ENCODE results near the gene SH3GL1. TPM values are rescaled to one million over a fixed set of nuclear protein-coding genes. Genes with fewer than 3 reads are reported as not detected.

SH3GL1 gene
- total RNA-seq, 4 donors from 2014 or later = 16.5 to 63.2 (median 34.2) TPM

DNA sequence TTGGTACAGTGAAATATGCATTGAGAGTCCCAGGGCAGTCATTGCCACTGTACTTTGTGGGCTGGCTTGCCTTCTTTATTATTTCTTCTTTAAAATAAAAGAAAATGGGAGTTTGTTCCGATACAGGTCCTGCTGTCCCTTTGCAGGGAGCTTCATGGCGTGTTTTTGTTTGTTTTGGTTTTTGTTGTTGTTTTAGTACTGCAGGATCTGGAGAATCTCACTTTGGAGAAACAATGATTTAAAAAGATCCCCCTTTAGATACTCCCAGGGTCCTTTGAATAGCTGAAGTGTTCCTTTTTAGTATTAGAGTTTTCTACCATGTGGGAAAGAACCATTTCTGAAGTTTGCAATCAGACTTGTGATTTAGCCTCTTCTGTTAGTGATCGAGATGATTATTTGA is 13.2 kb upstream of the SH3GL1 start:
- intact Hi-C loops (cut with DNase I; ENCODE audit: low total_unique reads) = no loop called here
- in situ Hi-C loops (cut with MboI; ENCODE audit: low pct_ligation_motif_present in 1 of 4, low pct_unique_long_range_greater_than_20kb in 1 of 4, low sequenced_read_pairs in 3 of 4) = no loop called here

DNA sequence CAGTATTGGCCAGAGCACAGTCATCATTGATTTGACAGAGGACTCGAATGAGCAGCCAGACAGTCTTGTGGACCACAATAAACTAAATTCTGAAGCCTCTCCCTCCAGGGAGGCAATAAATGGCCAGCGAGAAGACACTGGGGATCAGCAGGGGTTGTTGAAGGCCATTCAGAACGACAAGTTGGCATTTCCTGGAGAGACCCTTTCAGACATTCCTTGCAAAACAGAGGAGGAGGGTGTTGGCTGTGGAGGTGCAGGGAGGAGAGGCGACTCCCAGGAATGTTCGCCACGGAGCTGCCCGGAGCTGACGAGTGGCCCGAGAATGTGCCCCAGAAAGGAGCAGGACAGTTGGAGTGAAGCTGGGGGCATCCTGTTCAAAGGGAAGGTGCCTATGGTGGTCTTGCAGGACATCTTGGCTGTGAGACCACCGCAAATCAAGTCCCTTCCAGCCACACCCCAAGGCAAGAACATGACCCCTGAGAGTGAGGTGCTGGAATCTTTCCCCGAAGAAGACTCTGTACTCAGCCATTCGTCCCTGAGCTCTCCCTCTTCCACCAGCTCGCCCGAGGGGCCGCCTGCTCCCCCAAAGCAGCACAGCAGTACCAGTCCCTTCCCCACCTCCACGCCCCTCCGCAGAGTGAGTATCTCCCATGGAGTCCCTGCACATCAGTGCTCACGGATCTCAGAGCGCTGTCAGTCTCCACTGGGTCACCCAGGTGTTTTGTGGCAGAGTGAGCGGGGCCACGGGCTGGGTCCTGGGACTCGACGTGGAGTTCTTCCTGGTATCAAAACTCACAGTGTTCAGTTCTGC is 9.0 kb upstream of the SH3GL1 start:
- no peak overlapping the region for H3K4me3 ChIP-seq
- intact Hi-C loops (cut with DNase I; ENCODE audit: low total_unique reads) = no loop called here
- no peak for DNase-seq
- no peaks in the 10 kb centered on the region for H3K9me3 ChIP-seq
- H3K27me3 ChIP-seq = no peaks in the 10 kb centered on the region
- no peaks in the 10 kb centered on the region for H3K4me1 ChIP-seq
- 87 to 94% methylated on average over 4 to 23 of the region's 23 CpGs for WGBS, 2 donors (ENCODE audit: low coverage in 1 of 2)
- no peaks in the 10 kb centered on the region for H3K36me3 ChIP-seq
- TF ChIP-seq EP300 (IDR thresholded peaks at IDR 0.05; ENCODE audit: low read depth) (no peak), POLR2AphosphoS5 (IDR thresholded peaks at IDR 0.05) (no peak)
- no peak overlapping the region for H3K27ac ChIP-seq
- in situ Hi-C loops (cut with MboI; ENCODE audit: low pct_ligation_motif_present in 1 of 4, low pct_unique_long_range_greater_than_20kb in 1 of 4, low sequenced_read_pairs in 3 of 4) = no loop called here

More for the DNA sequence above, 13.2 kb upstream of the SH3GL1 start:
- H3K27ac ChIP-seq = no peak overlapping the region
- no peak for DNase-seq
- H3K4me1 ChIP-seq = peaks cover 0 to 3% (median 0%) of the 10 kb centered on the region in 4 donors
- H3K4me3 ChIP-seq = no peak overlapping the region
- no peaks in the 10 kb centered on the region for H3K9me3 ChIP-seq
- H3K36me3 ChIP-seq = no peaks in the 10 kb centered on the region
- H3K27me3 ChIP-seq = no peaks in the 10 kb centered on the region
- 82 to 99% methylated on average over 2 to 3 of the region's 3 CpGs for WGBS, 2 donors (ENCODE audit: low coverage in 1 of 2)
- TF ChIP-seq EP300 (IDR thresholded peaks at IDR 0.05; ENCODE audit: low read depth) = no peak

DNA sequence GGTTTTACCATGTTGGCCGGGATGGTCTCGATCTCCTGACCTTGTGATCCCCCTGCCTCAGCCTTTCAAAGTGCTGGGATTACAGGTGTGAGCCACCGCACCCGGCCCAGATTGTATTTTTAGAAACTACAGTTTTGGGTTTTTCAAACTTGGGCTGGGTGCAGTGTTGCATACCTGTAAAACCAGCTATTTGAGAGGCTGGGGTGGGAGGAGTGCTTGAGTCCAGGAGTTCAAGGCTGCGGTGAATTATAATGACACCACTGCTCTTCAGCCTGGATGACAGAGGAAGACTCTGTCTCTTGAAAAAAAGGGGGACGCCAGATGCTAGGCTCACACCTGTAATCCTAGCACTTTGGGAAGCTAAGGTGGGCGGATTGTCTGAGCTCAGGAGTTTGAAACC is 6.3 kb upstream of the SH3GL1 start:
- Histone ChIP-seq H3K36me3 (no peaks in the 10 kb centered on the region), H3K4me1 (peaks cover 7 to 15% (median 12%) of the 10 kb centered on the region in 4 donors), H3K27me3 (no peaks in the 10 kb centered on the region), H3K27ac (no peak overlapping the region), H3K4me3 (no peak overlapping the region), H3K9me3 (no peaks in the 10 kb centered on the region)
- no peak for DNase-seq
- WGBS, 2 donors (ENCODE audit: low coverage in 1 of 2) = 95 to 100% methylated on average over 1 to 7 of the region's 7 CpGs
- intact Hi-C loops (cut with DNase I; ENCODE audit: low total_unique reads) (no loop called here), in situ Hi-C loops (cut with MboI; ENCODE audit: low pct_ligation_motif_present in 1 of 4, low pct_unique_long_range_greater_than_20kb in 1 of 4, low sequenced_read_pairs in 3 of 4) (no loop called here)
- TF ChIP-seq EP300 (IDR thresholded peaks at IDR 0.05; ENCODE audit: low read depth) = no peak
- no peak for TF ChIP-seq POLR2AphosphoS5 (IDR thresholded peaks at IDR 0.05)
- TF ChIP-seq, protein P1, sequence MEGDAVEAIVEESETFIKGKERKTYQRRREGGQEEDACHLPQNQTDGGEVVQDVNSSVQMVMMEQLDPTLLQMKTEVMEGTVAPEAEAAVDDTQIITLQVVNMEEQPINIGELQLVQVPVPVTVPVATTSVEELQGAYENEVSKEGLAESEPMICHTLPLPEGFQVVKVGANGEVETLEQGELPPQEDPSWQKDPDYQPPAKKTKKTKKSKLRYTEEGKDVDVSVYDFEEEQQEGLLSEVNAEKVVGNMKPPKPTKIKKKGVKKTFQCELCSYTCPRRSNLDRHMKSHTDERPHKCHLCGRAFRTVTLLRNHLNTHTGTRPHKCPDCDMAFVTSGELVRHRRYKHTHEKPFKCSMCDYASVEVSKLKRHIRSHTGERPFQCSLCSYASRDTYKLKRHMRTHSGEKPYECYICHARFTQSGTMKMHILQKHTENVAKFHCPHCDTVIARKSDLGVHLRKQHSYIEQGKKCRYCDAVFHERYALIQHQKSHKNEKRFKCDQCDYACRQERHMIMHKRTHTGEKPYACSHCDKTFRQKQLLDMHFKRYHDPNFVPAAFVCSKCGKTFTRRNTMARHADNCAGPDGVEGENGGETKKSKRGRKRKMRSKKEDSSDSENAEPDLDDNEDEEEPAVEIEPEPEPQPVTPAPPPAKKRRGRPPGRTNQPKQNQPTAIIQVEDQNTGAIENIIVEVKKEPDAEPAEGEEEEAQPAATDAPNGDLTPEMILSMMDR (IDR thresholded peaks at IDR 0.05) = no peak
- TF ChIP-seq POLR2A (IDR thresholded peaks at IDR 0.05) = no peak

DNA sequence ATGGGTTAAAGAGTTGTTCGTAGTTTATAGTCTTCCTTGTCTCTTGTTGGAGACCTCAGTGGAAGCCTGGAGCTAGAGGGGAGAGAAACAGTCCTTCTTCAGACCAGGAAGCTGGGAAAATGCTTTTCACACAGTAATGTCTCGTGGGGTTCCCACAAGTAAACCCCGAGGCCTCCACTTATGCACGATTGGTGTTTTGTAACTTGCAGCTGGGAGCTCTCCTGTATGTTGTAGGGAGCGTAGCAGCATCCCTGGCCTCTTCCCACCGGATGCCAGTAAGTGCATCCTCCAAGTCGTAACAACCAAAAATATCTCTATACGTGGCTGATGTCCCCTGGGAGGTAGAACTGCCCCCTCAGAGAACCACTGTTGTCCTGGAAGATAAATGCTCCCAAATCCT is 5.6 kb upstream of the SH3GL1 start:
- Histone ChIP-seq H3K36me3 (no peaks in the 10 kb centered on the region), H3K4me3 (no peak overlapping the region), H3K4me1 (peaks cover 11 to 22% (median 16%) of the 10 kb centered on the region in 4 donors), H3K27me3 (no peaks in the 10 kb centered on the region), H3K9me3 (no peaks in the 10 kb centered on the region), H3K27ac (no peak overlapping the region)
- intact Hi-C loops (cut with DNase I; ENCODE audit: low total_unique reads) = no loop called here
- no peak for DNase-seq
- in situ Hi-C loops (cut with MboI; ENCODE audit: low pct_ligation_motif_present in 1 of 4, low pct_unique_long_range_greater_than_20kb in 1 of 4, low sequenced_read_pairs in 3 of 4) = no loop called here
- 73 to 84% methylated on average over 4 to 8 of the region's 8 CpGs for WGBS, 2 donors (ENCODE audit: low coverage in 1 of 2)
- TF ChIP-seq, protein P1 (IDR thresholded peaks at IDR 0.05) = no peak
- TF ChIP-seq EP300 (IDR thresholded peaks at IDR 0.05; ENCODE audit: low read depth) = no peak
- TF ChIP-seq POLR2A (IDR thresholded peaks at IDR 0.05) = no peak
- TF ChIP-seq POLR2AphosphoS5 (IDR thresholded peaks at IDR 0.05) = no peak

DNA sequence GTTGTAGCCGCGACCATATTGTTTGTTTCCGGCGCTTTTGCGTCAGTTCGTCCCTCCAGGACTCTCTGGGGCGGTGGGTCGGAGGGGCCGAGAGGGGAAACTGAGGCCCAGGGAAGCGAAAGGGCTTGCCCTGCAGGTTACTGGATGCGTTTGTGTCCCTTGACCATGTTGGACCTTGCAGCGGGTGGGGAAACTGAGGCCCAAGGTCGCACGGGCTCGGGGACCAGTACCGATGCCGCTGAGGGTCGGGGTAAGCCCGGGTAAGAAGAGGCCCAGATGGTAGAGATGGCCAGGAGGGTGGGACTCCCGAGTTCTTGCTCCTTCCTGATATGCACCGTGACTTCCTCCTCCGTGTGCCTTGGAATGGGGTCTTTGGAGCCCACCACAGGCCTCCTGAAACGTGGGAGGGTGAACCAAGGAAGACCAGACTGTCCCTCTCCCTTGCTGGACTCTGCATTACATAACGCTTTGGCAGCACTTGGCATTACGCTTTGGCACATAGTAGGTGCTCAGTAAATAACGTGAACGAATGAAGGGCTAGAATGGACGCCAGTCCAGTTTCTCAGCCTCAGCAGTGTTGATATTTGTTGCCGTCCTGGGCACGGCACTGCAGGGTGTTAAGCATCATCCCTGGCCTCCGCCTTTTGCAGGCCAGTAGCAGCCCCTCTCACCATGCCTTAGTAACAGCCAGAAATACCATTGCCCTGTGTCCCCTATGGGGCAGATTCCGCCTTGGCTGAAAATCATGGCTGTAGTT is 2.8 kb upstream of the SH3GL1 start:
- TF ChIP-seq POLR2A (IDR thresholded peaks at IDR 0.05) (no peak), POLR2AphosphoS5 (IDR thresholded peaks at IDR 0.05) (no peak), EP300 (IDR thresholded peaks at IDR 0.05; ENCODE audit: low read depth) (no peak)
- TF ChIP-seq, protein P1 (IDR thresholded peaks at IDR 0.05) = no peak
- H3K27ac ChIP-seq = peak overlapping the region; percentile 77 to 95 (median 88)
- peaks cover 11 to 40% (median 31%) of the 10 kb centered on the region in 4 donors for H3K4me1 ChIP-seq
- H3K4me3 ChIP-seq = peak overlapping the region; percentile 71 to 88 (median 81)
- in situ Hi-C loops (cut with MboI; ENCODE audit: low pct_ligation_motif_present in 1 of 4, low pct_unique_long_range_greater_than_20kb in 1 of 4, low sequenced_read_pairs in 3 of 4) (no loop called here), intact Hi-C loops (cut with DNase I; ENCODE audit: low total_unique reads) (no loop called here)
- WGBS, 2 donors (ENCODE audit: low coverage in 1 of 2) = 8% methylated on average over 31 of the region's 32 CpGs; no CpG with 5 or more reads in 1 of the 2 donors
- no peaks in the 10 kb centered on the region for H3K27me3 ChIP-seq
- H3K36me3 ChIP-seq = no peaks in the 10 kb centered on the region
- no peaks in the 10 kb centered on the region for H3K9me3 ChIP-seq
- DNase-seq = no peak
